ENCODE measurements around the gene FOXN3. TPM values are rescaled to one million over a fixed set of nuclear protein-coding genes. Genes with fewer than 3 reads are reported as not detected.

FOXN3 gene
- polyA plus RNA-seq, 1 donor from 2014 or later: 10.3 TPM

DNA sequence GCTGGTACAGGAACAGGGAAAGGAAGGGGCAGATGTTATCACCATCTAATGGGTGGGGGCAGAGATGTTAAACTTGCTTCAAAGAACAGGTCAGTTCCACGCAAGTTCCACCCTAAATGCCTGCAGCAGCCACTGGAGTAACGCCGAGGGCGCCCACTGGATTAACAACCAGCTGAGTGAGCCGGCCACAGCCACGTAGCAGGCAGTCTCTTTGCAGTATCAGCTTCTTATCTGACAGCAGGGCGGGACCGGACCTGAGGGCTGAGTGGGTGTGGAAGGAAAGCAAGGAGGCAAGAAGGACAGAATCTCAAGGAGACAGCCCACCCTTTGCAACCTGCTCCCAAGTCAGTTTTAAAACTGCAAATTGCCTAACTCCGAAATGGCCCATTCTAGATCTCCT, 38.4 kb upstream of the FOXN3 start:
- no peaks in the 10 kb centered on the region for H3K9me2 ChIP-seq (ENCODE audit: insufficient read depth, low read length)
- no peaks in the 10 kb centered on the region for H3K27me3 ChIP-seq (ENCODE audit: insufficient read depth, low read depth, low read length)
- no peak overlapping the region for H3K27ac ChIP-seq (ENCODE audit: low read length)
- TF ChIP-seq SMC3 (conservative IDR thresholded peaks at IDR 0.05; ENCODE audit: poor library complexity): no peak
- TF ChIP-seq EP300 (conservative IDR thresholded peaks at IDR 0.05; ENCODE audit: poor library complexity, severe bottlenecking): no peak
- no peak for TF ChIP-seq MXI1 (conservative IDR thresholded peaks at IDR 0.05; ENCODE audit: poor library complexity, severe bottlenecking)
- TF ChIP-seq, protein P1, sequence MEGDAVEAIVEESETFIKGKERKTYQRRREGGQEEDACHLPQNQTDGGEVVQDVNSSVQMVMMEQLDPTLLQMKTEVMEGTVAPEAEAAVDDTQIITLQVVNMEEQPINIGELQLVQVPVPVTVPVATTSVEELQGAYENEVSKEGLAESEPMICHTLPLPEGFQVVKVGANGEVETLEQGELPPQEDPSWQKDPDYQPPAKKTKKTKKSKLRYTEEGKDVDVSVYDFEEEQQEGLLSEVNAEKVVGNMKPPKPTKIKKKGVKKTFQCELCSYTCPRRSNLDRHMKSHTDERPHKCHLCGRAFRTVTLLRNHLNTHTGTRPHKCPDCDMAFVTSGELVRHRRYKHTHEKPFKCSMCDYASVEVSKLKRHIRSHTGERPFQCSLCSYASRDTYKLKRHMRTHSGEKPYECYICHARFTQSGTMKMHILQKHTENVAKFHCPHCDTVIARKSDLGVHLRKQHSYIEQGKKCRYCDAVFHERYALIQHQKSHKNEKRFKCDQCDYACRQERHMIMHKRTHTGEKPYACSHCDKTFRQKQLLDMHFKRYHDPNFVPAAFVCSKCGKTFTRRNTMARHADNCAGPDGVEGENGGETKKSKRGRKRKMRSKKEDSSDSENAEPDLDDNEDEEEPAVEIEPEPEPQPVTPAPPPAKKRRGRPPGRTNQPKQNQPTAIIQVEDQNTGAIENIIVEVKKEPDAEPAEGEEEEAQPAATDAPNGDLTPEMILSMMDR (IDR thresholded peaks at IDR 0.05; ENCODE audit: poor library complexity, severe bottlenecking): no peak
- TF ChIP-seq EZH2 (IDR thresholded peaks at IDR 0.05; ENCODE audit: borderline replicate concordance, insufficient read depth, low read length, poor library complexity, severe bottlenecking): no peak
- no peak for TF ChIP-seq POLR2AphosphoS5 (IDR thresholded peaks at IDR 0.05)
- TF ChIP-seq RAD21 (conservative IDR thresholded peaks at IDR 0.05): no peak
- TF ChIP-seq, protein P2, sequence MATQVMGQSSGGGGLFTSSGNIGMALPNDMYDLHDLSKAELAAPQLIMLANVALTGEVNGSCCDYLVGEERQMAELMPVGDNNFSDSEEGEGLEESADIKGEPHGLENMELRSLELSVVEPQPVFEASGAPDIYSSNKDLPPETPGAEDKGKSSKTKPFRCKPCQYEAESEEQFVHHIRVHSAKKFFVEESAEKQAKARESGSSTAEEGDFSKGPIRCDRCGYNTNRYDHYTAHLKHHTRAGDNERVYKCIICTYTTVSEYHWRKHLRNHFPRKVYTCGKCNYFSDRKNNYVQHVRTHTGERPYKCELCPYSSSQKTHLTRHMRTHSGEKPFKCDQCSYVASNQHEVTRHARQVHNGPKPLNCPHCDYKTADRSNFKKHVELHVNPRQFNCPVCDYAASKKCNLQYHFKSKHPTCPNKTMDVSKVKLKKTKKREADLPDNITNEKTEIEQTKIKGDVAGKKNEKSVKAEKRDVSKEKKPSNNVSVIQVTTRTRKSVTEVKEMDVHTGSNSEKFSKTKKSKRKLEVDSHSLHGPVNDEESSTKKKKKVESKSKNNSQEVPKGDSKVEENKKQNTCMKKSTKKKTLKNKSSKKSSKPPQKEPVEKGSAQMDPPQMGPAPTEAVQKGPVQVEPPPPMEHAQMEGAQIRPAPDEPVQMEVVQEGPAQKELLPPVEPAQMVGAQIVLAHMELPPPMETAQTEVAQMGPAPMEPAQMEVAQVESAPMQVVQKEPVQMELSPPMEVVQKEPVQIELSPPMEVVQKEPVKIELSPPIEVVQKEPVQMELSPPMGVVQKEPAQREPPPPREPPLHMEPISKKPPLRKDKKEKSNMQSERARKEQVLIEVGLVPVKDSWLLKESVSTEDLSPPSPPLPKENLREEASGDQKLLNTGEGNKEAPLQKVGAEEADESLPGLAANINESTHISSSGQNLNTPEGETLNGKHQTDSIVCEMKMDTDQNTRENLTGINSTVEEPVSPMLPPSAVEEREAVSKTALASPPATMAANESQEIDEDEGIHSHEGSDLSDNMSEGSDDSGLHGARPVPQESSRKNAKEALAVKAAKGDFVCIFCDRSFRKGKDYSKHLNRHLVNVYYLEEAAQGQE (IDR thresholded peaks at IDR 0.05; ENCODE audit: borderline replicate concordance): no peak
- no peak for TF ChIP-seq TAF1 (IDR thresholded peaks at IDR 0.05; ENCODE audit: low read depth)
- H2AFZ ChIP-seq (ENCODE audit: low read depth, low read length): no peak overlapping the region
- no peaks in the 10 kb centered on the region for H3K9me3 ChIP-seq (ENCODE audit: low read length)
- H4K20me1 ChIP-seq (ENCODE audit: insufficient read depth): no peaks in the 10 kb centered on the region
- no peaks in the 10 kb centered on the region for H3K79me2 ChIP-seq (replicated peaks; ENCODE audit: insufficient read depth, low read length)
- H3K4me3 ChIP-seq (ENCODE audit: low read length): no peak overlapping the region
- no peaks in the 10 kb centered on the region for H3K36me3 ChIP-seq (ENCODE audit: insufficient read depth, low read length)
- H3F3A ChIP-seq (ENCODE audit: insufficient read depth, low read length, poor library complexity, severe bottlenecking): no peaks in the 10 kb centered on the region
- no peak overlapping the region for H3K4me2 ChIP-seq (ENCODE audit: low read length)
- H3K9ac ChIP-seq (ENCODE audit: low read length): no peak overlapping the region

DNA sequence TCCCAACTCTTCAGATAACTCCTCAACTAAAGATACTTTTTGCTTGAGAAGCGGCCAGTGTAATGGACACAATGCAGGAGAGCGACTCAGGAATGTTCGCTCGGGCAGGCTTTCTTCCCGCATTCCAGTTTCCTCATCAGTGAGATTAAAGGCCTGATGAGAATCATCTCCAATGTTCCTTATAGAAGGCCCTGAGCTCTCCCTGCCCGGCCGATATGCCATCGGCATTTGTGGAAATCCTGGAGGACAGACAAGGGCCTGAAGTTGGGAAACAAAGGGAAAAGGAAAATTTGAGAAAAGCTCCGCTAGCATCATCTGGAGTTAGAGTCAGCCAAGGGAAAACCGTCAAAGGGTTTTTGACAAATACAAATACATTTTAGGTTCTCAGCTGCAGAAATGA, 38.0 kb upstream of the FOXN3 start:
- H3K27me3 ChIP-seq (ENCODE audit: insufficient read depth, low read depth, low read length): no peaks in the 10 kb centered on the region
- no peak overlapping the region for H2AFZ ChIP-seq (ENCODE audit: low read depth, low read length)
- no peak overlapping the region for H3K4me3 ChIP-seq (ENCODE audit: low read length)
- H3K9me3 ChIP-seq (ENCODE audit: low read length): no peaks in the 10 kb centered on the region
- H4K20me1 ChIP-seq (ENCODE audit: insufficient read depth): no peaks in the 10 kb centered on the region
- no peaks in the 10 kb centered on the region for H3K79me2 ChIP-seq (replicated peaks; ENCODE audit: insufficient read depth, low read length)
- no peak overlapping the region for H3K27ac ChIP-seq (ENCODE audit: low read length)
- no peak overlapping the region for H3K4me2 ChIP-seq (ENCODE audit: low read length)
- no peak overlapping the region for H3K9ac ChIP-seq (ENCODE audit: low read length)
- H3K36me3 ChIP-seq (ENCODE audit: insufficient read depth, low read length): no peaks in the 10 kb centered on the region
- H3F3A ChIP-seq (ENCODE audit: insufficient read depth, low read length, poor library complexity, severe bottlenecking): no peaks in the 10 kb centered on the region
- no peaks in the 10 kb centered on the region for H3K9me2 ChIP-seq (ENCODE audit: insufficient read depth, low read length)
- TF ChIP-seq TAF1 (IDR thresholded peaks at IDR 0.05; ENCODE audit: low read depth) (no peak), EZH2 (IDR thresholded peaks at IDR 0.05; ENCODE audit: borderline replicate concordance, insufficient read depth, low read length, poor library complexity, severe bottlenecking) (no peak), EP300 (conservative IDR thresholded peaks at IDR 0.05; ENCODE audit: poor library complexity, severe bottlenecking) (no peak), SMC3 (conservative IDR thresholded peaks at IDR 0.05; ENCODE audit: poor library complexity) (no peak), RAD21 (conservative IDR thresholded peaks at IDR 0.05) (no peak), POLR2AphosphoS5 (IDR thresholded peaks at IDR 0.05) (no peak), MXI1 (conservative IDR thresholded peaks at IDR 0.05; ENCODE audit: poor library complexity, severe bottlenecking) (no peak)
- TF ChIP-seq, protein P2 (IDR thresholded peaks at IDR 0.05; ENCODE audit: borderline replicate concordance): no peak
- TF ChIP-seq, protein P1 (IDR thresholded peaks at IDR 0.05; ENCODE audit: poor library complexity, severe bottlenecking): no peak

Data from neural cell (in vitro differentiated cells).